HCT116 (cell line): ENCODE data around the gene ADARB2. TPM values are rescaled to one million over a fixed set of nuclear protein-coding genes. Genes with fewer than 3 reads are reported as not detected.
A peak's percentile ranks its signal among the peaks of the same experiment; 100 is the strongest.

Experiments used
- ATAC-seq: fragments of 200-7000 bp; cut with Tn5 transposase; 2 replicates; pipeline ENCODE4 v1.9.1; 2020; ENCODE audit warnings: mild to moderate bottlenecking, moderate library complexity
- BruUV-seq: library from RNA; stranded (reverse); fragments of 400-500 nt; replicated peaks from 2 replicates; lab custom pipeline; 2021; lab: Mats Ljungman, UMichigan
- CTCF ChIA-PET: fragments of 300-600 bp; sonication (Branson Sonifier 250); formaldehyde crosslinking; loops from one replicate; lab custom pipeline; 2021; ENCODE audit warnings: antibody characterized with exemption; lab: Charles Lee
- POLR2A ChIA-PET: fragments of 300-600, 350-600 bp; sonication (Branson Sonifier 250); formaldehyde crosslinking; loops from one replicate; lab custom pipeline; 2021; ENCODE audit warnings: antibody characterized with exemption; lab: Charles Lee
- RAD21 ChIA-PET, 2 experiments: fragments of 300-600 bp; sonication (Branson Sonifier 250); formaldehyde crosslinking; loops; one replicate each; lab custom pipeline; 2023; ENCODE audit warnings: low total read pairs in 2 of 2; ENCODE audit not compliant: uncharacterized antibody in 2 of 2, unreplicated experiment in 2 of 2, low non-redundant PET in 1 of 2; lab: Charles Lee
- DNase-seq: peaks from one replicate; pipeline ENCODE4 v3.0.0-alpha.2; 2010; ENCODE audit warnings: low read depth, low spot score
- H2AFZ ChIP-seq: fragments of 200-600 bp; shearing (Covaris generic), sonication (generic); 2 replicates; pipeline ENCODE4 v1.6.1; 2017; ENCODE audit warnings: low read depth, mixed run types, mixed read lengths, antibody characterized with exemption, low read length; ENCODE audit not compliant: poor library complexity, severe bottlenecking
- H3K27ac ChIP-seq: 2 replicates; pipeline ENCODE4 v1.5.1; 2012; ENCODE audit warnings: low read depth, low read length
- H3K27me3 ChIP-seq: fragments of 200-600 bp; sonication (generic); 2 replicates; pipeline ENCODE4 v1.6.1; 2016; ENCODE audit warnings: mixed run types, low read length, mixed read lengths; ENCODE audit not compliant: insufficient read depth
- H3K36me3 ChIP-seq, 2 experiments: fragments of 200-500 bp in 1 of 2; fragments of 200-600 bp in 1 of 2; sonication (Bioruptor generic) in 1 of 2; sonication (generic) in 1 of 2; 2 replicates each; pipeline versions ENCODE4 v1.5.1 to v1.6.1; 2014 to 2016; ENCODE audit warnings: low read length in 2 of 2, inconsistent platforms in 1 of 2, mixed read lengths in 1 of 2, mixed run types in 1 of 2; ENCODE audit not compliant: insufficient read depth in 2 of 2, control insufficient read depth in 1 of 2
- H3K4me1 ChIP-seq, 2 experiments: fragments of 200-600 bp in 1 of 2; sonication (generic) in 1 of 2; 2 replicates each; pipeline versions ENCODE4 v1.5.1 to v1.6.1; 2012 to 2017; ENCODE audit warnings: low read length in 2 of 2, inconsistent platforms in 1 of 2, mild to moderate bottlenecking in 1 of 2, mixed read lengths in 1 of 2, mixed run types in 1 of 2, moderate library complexity in 1 of 2; ENCODE audit not compliant: insufficient read depth in 2 of 2, control insufficient read depth in 1 of 2
- H3K4me2 ChIP-seq: fragments of 200-600 bp; sonication (generic); 2 replicates; pipeline ENCODE4 v1.6.1; 2017; ENCODE audit warnings: mixed run types, low read length, mixed read lengths
- H3K4me3 ChIP-seq, 2 experiments: fragments of 200-600 bp in 1 of 2; sonication (generic) in 1 of 2; replicated peaks in 1 of 2; 2 replicates each; pipeline ENCODE4 v1.5.1; 2011 to 2016; ENCODE audit warnings: low read length in 2 of 2, control low read depth in 1 of 2, low read depth in 1 of 2, mild to moderate bottlenecking in 1 of 2, mixed read lengths in 1 of 2, mixed run types in 1 of 2
- H3K79me2 ChIP-seq: fragments of 200-600 bp; sonication (generic); 2 replicates; pipeline ENCODE4 v1.6.1; 2017; ENCODE audit warnings: mild to moderate bottlenecking, mixed run types, low read length, moderate library complexity, mixed read lengths; ENCODE audit not compliant: insufficient read depth
- H3K9ac ChIP-seq: fragments of 200-600 bp; sonication (generic); 2 replicates; pipeline ENCODE4 v1.6.1; 2016; ENCODE audit warnings: low read length, mixed read lengths
- H3K9me2 ChIP-seq: fragments of 200-600 bp; sonication (generic), shearing (Covaris generic); 2 replicates; pipeline ENCODE4 v1.6.1; 2017; ENCODE audit warnings: mixed run types, mild to moderate bottlenecking, moderate library complexity; ENCODE audit not compliant: insufficient read depth
- H3K9me3 ChIP-seq, 2 experiments: fragments of 200-500 bp in 1 of 2; fragments of 200-600 bp in 1 of 2; sonication (Bioruptor generic) in 1 of 2; sonication (generic) in 1 of 2; 2 replicates each; pipeline ENCODE4 v1.6.1; 2014 to 2017; ENCODE audit warnings: low read length in 2 of 2, mixed read lengths in 2 of 2, inconsistent platforms in 1 of 2, low read depth in 1 of 2, mild to moderate bottlenecking in 1 of 2, mixed run types in 1 of 2, moderate library complexity in 1 of 2; ENCODE audit not compliant: control insufficient read depth in 1 of 2, insufficient read depth in 1 of 2
- H4K20me1 ChIP-seq: fragments of 200-600 bp; sonication (generic), shearing (Covaris generic); 2 replicates; pipeline ENCODE4 v1.6.1; 2017; ENCODE audit warnings: mixed run types, mild to moderate bottlenecking, moderate library complexity; ENCODE audit not compliant: insufficient read depth
- ATF3 ChIP-seq: IDR thresholded peaks from 2 replicates; pipeline ENCODE4 v1.6.1; 2012
- CBX3 ChIP-seq: IDR thresholded peaks from 2 replicates; pipeline ENCODE4 v1.6.1; 2012; ENCODE audit warnings: low read depth
- EGR1 ChIP-seq: IDR thresholded peaks from 2 replicates; pipeline ENCODE4 v1.6.1; 2012; ENCODE audit warnings: low read depth
- EZH2 ChIP-seq: fragments of 200-600 bp; sonication (generic); IDR thresholded peaks from 2 replicates; pipeline ENCODE4 v1.6.1; 2017; ENCODE audit warnings: antibody characterized with exemption, mixed run types
- FOSL1 ChIP-seq: IDR thresholded peaks from 2 replicates; pipeline ENCODE4 v1.6.1; 2012; ENCODE audit warnings: low read depth
- MAX ChIP-seq: IDR thresholded peaks from 2 replicates; pipeline ENCODE4 v1.6.1; 2012
- POLR2A ChIP-seq: IDR thresholded peaks from 2 replicates; pipeline ENCODE4 v1.7.0; 2011; ENCODE audit warnings: borderline replicate concordance; ENCODE audit not compliant: insufficient read depth, insufficient read length; ENCODE audit errors: extremely low read depth
- POLR2AphosphoS5 ChIP-seq: IDR thresholded peaks from 2 replicates; pipeline ENCODE4 v1.6.1; 2011; ENCODE audit warnings: mild to moderate bottlenecking, low read depth, low read length, moderate library complexity
- SP1 ChIP-seq: IDR thresholded peaks from 2 replicates; pipeline ENCODE4 v1.6.1; 2012; ENCODE audit warnings: low read depth
- SRF ChIP-seq: IDR thresholded peaks from 2 replicates; pipeline ENCODE4 v1.6.1; 2012; ENCODE audit warnings: low read depth
- TCF7L2 ChIP-seq: IDR thresholded peaks from 2 replicates; pipeline ENCODE4 v1.7.0; 2011; ENCODE audit warnings: borderline replicate concordance, inconsistent platforms; ENCODE audit not compliant: insufficient read depth, insufficient read length; ENCODE audit errors: extremely low read depth
- YY1 ChIP-seq: IDR thresholded peaks from 2 replicates; pipeline ENCODE4 v1.6.1; 2011; ENCODE audit warnings: low read length, low read depth, moderate library complexity, mild to moderate bottlenecking; ENCODE audit not compliant: insufficient replicate concordance; ENCODE audit errors: extremely low read depth
- ZNF274 ChIP-seq: fragments of 200-500 bp; sonication (Bioruptor generic); IDR thresholded peaks from 2 replicates; pipeline ENCODE4 v1.6.1; 2014; ENCODE audit warnings: mild to moderate bottlenecking, low read depth, low read length, inconsistent platforms
- intact Hi-C: fragments of 100-400 bp; cut with micrococcal nuclease; formaldehyde crosslinking; loops from 2 replicates; pipeline ENCODE4 v1.10.0; 2022
- total RNA-seq: library from RNA; stranded (reverse); gene quantifications from one replicate; pipeline ENCODE4 v1.2.1, GENCODE V29; 2021; ENCODE audit not compliant: unreplicated experiment

The ADARB2 gene
- total RNA-seq, 1 experiment from 2014 or later = not detected

- intact Hi-C loops = no loop called here
- TF ChIP-seq POLR2AphosphoS5 = no peak
- TF ChIP-seq EGR1 = no peak
- no peak for TF ChIP-seq MAX
- TF ChIP-seq FOSL1 = peak; percentile 12; the same call in 1 of the 2 replicates
- peak; percentile 3; the same call in 1 of the 2 replicates for TF ChIP-seq SP1
- TF ChIP-seq SRF = no peak
- TF ChIP-seq CBX3 = no peak
- TF ChIP-seq POLR2A = no peak
- no peak for TF ChIP-seq YY1
- no peak for TF ChIP-seq ZNF274
- TF ChIP-seq ATF3 = no peak
- no peak for TF ChIP-seq EZH2
- TF ChIP-seq TCF7L2 = no peak
- no peaks in the 10 kb centered on the region for H3K27me3 ChIP-seq
- no peaks in the 10 kb centered on the region for H3K79me2 ChIP-seq
- ChIA-PET POLR2A (no interaction called here), RAD21 (no interaction called here), CTCF (no interaction called here)
- H3K9me2 ChIP-seq = no peaks in the 10 kb centered on the region
- no TSS peak for BruUV-seq
- peak overlapping the region; percentile 67; the same call in 1 of the 2 replicates for H3K27ac ChIP-seq
- H2AFZ ChIP-seq = no peak overlapping the region
- H4K20me1 ChIP-seq = no peaks in the 10 kb centered on the region
- DNase-seq (peak; percentile 19), ATAC-seq (no peak)
- no peak overlapping the region for H3K4me3 ChIP-seq
- no peaks in the 10 kb centered on the region for H3K36me3 ChIP-seq
- H3K4me1 ChIP-seq = no peaks in the 10 kb centered on the region
- peaks cover 0 to 11% of the 10 kb centered on the region in 2 experiments; a peak in 2 of 4 replicates for H3K9me3 ChIP-seq
- H3K4me2 ChIP-seq = no peak overlapping the region
- no peak overlapping the region for H3K9ac ChIP-seq
Measured at GRCh38 chr10:1499359-1499957, 237.9 kb downstream of the ADARB2 start.
